CD4-positive, alpha-beta T cell treated with Interferon alpha-2 for 1 hour (primary cell): ENCODE results near the gene MRPS23.

Experiments
- DNase-seq, 2 donors: peaks; one replicate each; pipeline ENCODE4 v3.0.0-alpha.2; 2020 to 2022

MRPS23 gene

GRCh38 chr17:57849874-57850754, at the start of gene MRPS23:
Gene MRPS23, minus strand, starts transcription at chr17:57850044. Its CDS starts 34 bp downstream, at chr17:57850010.
- peak; percentile 95 to 97 for DNase-seq

- no peak for DNase-seq
These were observed 49.5 kb upstream of the MRPS23 start for GRCh38 chr17:57899391-57899790.

- DNase-seq = no peak
These were observed 48.9 kb upstream of the MRPS23 start for GRCh38 chr17:57898487-57899311.

GRCh38 chr17:57895382-57896060, 45.7 kb upstream of the MRPS23 start:
- DNase-seq = no peak

GRCh38 chr17:57894848-57895247, 45.0 kb upstream of the MRPS23 start:
- DNase-seq = no peak

- DNase-seq = peak; percentile 21 to 72
These were observed 43.2 kb upstream of the MRPS23 start for GRCh38 chr17:57892820-57893595.

- DNase-seq = peak; percentile 74 to 78
These were observed 42.4 kb upstream of the MRPS23 start for GRCh38 chr17:57892146-57892819.

GRCh38 chr17:57890857-57891232, 41.0 kb upstream of the MRPS23 start:
- DNase-seq = no peak

GRCh38 chr17:57889892-57890856, 40.3 kb upstream of the MRPS23 start:
- DNase-seq = no peak

- DNase-seq = no peak
These were observed 39.4 kb upstream of the MRPS23 start for GRCh38 chr17:57889252-57889651.

GRCh38 chr17:57888311-57889216, 38.7 kb upstream of the MRPS23 start:
- DNase-seq = no peak

- no peak for DNase-seq
These were observed 37.3 kb upstream of the MRPS23 start for GRCh38 chr17:57887161-57887560.

GRCh38 chr17:57886020-57886419, 36.2 kb upstream of the MRPS23 start:
- no peak for DNase-seq

GRCh38 chr17:57885148-57885915, 35.5 kb upstream of the MRPS23 start:
- DNase-seq = no peak

GRCh38 chr17:57881783-57882351, 32.0 kb upstream of the MRPS23 start:
- no peak for DNase-seq

- no peak for DNase-seq
These were observed 31.3 kb upstream of the MRPS23 start for GRCh38 chr17:57881143-57881542.

- DNase-seq = no peak
These were observed 30.2 kb upstream of the MRPS23 start for GRCh38 chr17:57880086-57880456.

GRCh38 chr17:57879437-57880085, 29.7 kb upstream of the MRPS23 start:
- DNase-seq = no peak
